Measurements from ENCODE around the gene GDF2.

GDF2 gene

GRCh38 chr10:47344996-47345870 is 23.0 kb downstream of the GDF2 start:
- POLR2A ChIA-PET, result no interaction called here
- no peak for DNase-seq (ENCODE audit: extremely low spot score)
- no peak for TF ChIP-seq CTCF (IDR thresholded peaks at IDR 0.05; ENCODE audit: control extremely low read depth, extremely low read depth, low read depth, missing control alignments)
- CTCF ChIA-PET, result no interaction called here

GRCh38 chr10:47346581-47347302 is 24.5 kb downstream of the GDF2 start:
- no peak for DNase-seq (ENCODE audit: extremely low spot score)
- ChIA-PET CTCF (interaction anchor here (1.1 kb wide), 1 partner anchor 14 kb away, joined by 3 read pairs; no protein-coding TSS in a partner anchor), POLR2A (no interaction called here)
- no peak for TF ChIP-seq CTCF (IDR thresholded peaks at IDR 0.05; ENCODE audit: control extremely low read depth, extremely low read depth, low read depth, missing control alignments)

- TF ChIP-seq CTCF (IDR thresholded peaks at IDR 0.05; ENCODE audit: control extremely low read depth, extremely low read depth, low read depth, missing control alignments), result no peak
- ChIA-PET POLR2A (no interaction called here), CTCF (interaction anchor here (1.1 kb wide), 1 partner anchor 13 kb away, joined by 3 read pairs; no protein-coding TSS in a partner anchor)
- DNase-seq (ENCODE audit: extremely low spot score), result no peak
Measured at GRCh38 chr10:47347303-47347675, 25.0 kb downstream of the GDF2 start.

GRCh38 chr10:47348138-47348651 is 25.9 kb downstream of the GDF2 start, which contains the start of gene RBP3:
TSS of gene RBP3 (plus strand) at chr10:47348363. CDS start at chr10:47348485, 122 bp downstream.
- ChIA-PET CTCF (no interaction called here), POLR2A (no interaction called here)
- DNase-seq (ENCODE audit: extremely low spot score), result no peak
- no peak for TF ChIP-seq CTCF (IDR thresholded peaks at IDR 0.05; ENCODE audit: control extremely low read depth, extremely low read depth, low read depth, missing control alignments)

- POLR2A ChIA-PET, result no interaction called here
- TF ChIP-seq CTCF (IDR thresholded peaks at IDR 0.05; ENCODE audit: control extremely low read depth, extremely low read depth, low read depth, missing control alignments), result no peak
- no peak for DNase-seq (ENCODE audit: extremely low spot score)
- CTCF ChIA-PET, result no interaction called here
Measured at GRCh38 chr10:47348661-47349470, 26.6 kb downstream of the GDF2 start.

- CTCF ChIA-PET, result no interaction called here
- POLR2A ChIA-PET, result no interaction called here
- DNase-seq (ENCODE audit: extremely low spot score), result no peak
- no peak for TF ChIP-seq CTCF (IDR thresholded peaks at IDR 0.05; ENCODE audit: control extremely low read depth, extremely low read depth, low read depth, missing control alignments)
Measured at GRCh38 chr10:47349516-47349915, 27.3 kb downstream of the GDF2 start.
